Measurements from ENCODE around the gene C1RL.

Gene C1RL

DNA sequence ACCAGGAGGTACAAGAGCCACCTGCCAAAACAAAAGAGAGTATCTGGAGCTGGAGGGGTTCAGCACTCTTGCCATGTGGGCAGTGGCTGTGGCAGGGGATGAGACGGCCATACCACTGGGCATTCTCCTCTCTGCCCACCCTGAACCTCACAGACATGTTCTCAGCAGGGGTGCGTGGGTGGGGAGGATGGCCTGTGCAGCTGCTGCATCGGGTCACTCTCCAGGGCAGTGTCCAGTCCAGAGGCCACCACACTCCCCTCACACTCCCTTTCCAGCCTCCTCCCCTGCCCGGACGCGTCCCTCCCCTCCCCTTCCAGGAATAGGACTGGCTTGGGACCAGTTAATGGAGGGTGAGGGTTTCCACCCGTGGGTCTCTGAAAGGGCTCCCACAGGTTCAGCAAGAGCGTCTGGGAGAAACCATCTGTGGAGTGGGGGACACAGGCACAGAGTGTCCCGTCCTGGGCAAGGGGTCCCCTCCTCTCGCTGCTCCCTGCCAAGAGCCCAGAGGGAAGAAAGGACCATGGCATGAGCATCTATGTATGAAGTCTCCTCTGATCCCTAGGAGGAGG lies 17.3 kb downstream of the C1RL start:
- no peaks in the 10 kb centered on the region for H3K27me3 ChIP-seq (ENCODE audit: low read depth)
- in situ Hi-C loops (cut with MboI; ENCODE audit: low sequenced_read_pairs) = no loop called here

DNA sequence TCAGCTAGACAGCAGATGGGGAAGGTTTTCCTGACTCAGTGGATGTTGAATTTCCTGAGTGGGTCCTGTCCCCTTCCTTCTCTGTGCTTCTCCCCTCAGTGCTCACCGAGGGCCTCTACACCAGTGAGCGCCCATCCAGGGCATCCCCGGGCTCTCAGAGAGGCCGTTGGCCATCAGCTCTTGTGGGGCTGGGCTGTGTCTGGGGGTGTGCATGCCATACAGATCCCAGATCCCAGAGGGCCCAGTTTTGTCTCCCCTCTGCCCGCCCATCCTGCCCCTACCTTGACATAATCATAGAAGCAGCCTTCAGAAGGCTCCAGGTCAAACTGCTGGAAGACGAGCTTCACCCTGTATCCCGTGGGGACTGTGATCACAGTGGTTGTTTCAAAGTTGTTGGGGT lies 17.8 kb downstream of the C1RL start:
- Histone ChIP-seq H3K4me3 (no peak overlapping the region), H3K4me1 (peaks cover 22% of the 10 kb centered on the region), H3K9me3 (no peaks in the 10 kb centered on the region), H3K27me3 (ENCODE audit: low read depth) (no peaks in the 10 kb centered on the region), H3K36me3 (replicated peaks) (no peaks in the 10 kb centered on the region)
- in situ Hi-C loops (cut with MboI; ENCODE audit: low sequenced_read_pairs) = no loop called here
- DNase-seq (ENCODE audit: low spot score in 2 of 2) = no peak

More for the DNA sequence above, 17.3 kb downstream of the C1RL start:
- Histone ChIP-seq H3K36me3 (replicated peaks) (no peaks in the 10 kb centered on the region), H3K9me3 (no peaks in the 10 kb centered on the region), H3K4me1 (peaks cover 22% of the 10 kb centered on the region), H3K4me3 (peak overlapping the region; percentile 21)
- no peak for DNase-seq (ENCODE audit: low spot score in 2 of 2)

DNA sequence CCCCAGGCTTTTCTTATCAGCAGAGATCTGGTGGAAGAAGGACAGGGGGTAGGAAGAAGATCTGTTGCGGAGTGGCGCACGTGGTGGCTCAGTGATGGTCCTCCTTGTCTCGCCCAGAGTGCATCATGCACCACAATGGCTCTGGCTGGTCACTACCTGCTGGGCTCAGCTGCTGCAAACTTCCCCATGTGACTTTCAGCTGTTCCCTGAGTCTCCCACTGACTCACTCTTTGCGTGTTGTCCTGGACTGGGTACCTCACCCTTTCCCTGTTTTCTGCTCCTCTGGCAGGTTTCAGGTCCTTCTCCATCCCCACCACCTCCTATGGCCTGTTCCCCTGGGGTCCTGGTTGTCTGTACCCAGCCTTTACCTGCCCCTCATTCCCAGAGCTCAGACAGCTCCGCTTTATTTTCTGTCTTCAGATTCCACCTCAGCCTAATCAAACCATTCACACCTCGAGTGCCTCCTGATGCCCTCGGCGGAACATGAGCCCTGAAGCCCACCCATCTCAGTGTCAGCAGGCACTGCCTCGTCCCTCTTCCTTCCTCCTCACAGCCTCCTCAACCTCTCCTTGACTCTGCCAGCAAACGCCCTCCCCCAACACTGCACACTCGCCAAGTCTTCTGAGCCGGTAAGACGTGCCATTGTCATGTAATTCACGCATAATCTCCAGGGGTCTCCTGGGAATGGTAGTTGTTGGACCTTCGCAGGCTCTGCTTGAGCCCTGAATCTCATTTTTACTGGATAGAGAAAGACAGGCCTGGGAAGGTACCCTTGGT lies 18.6 kb downstream of the C1RL start:
- in situ Hi-C loops (cut with MboI; ENCODE audit: low sequenced_read_pairs) = no loop called here
- no peaks in the 10 kb centered on the region for H3K27me3 ChIP-seq (ENCODE audit: low read depth)
- H3K4me1 ChIP-seq = peaks cover 22% of the 10 kb centered on the region
- no peaks in the 10 kb centered on the region for H3K36me3 ChIP-seq (replicated peaks)
- H3K9me3 ChIP-seq = no peaks in the 10 kb centered on the region
- H3K4me3 ChIP-seq = no peak overlapping the region
- peak; percentile 93 to 94 for DNase-seq (ENCODE audit: low spot score in 2 of 2)

DNA sequence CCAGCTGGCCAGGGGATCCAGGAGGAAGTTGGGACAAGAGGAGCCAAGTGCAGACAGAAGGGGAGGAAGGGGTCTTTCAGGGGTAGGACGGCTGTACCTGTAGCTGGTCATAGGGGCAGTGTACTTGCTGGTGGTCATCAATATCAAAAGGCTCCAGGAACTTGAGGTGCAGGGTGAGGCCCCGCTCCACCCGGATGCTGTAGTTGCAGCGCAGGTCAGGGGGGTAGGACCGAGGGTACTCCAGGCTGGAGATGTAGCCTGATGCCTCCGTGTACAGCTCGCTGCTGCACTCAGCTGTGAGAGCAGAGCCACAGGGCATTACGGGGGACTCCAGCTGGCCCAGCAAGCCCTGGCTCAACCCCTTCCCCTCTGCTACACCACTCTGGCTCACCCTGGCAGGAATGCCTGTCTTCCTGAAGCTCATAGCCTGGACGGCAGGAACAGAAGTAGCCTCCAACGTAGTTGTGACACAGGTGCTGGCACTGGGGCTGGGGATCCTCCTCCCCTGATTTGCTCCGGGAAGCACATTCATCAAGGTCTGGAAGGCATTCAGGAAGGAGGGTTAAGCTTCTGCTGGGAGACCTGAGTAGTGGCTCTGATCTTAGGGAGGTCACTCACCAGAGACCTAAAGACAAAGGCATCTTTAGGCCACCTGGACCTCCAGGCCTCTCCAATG lies 19.7 kb downstream of the C1RL start:
- no peak for DNase-seq (ENCODE audit: low spot score in 2 of 2)
- Histone ChIP-seq H3K36me3 (replicated peaks) (no peaks in the 10 kb centered on the region), H3K9me3 (no peaks in the 10 kb centered on the region), H3K4me1 (peaks cover 22% of the 10 kb centered on the region), H3K27me3 (ENCODE audit: low read depth) (no peaks in the 10 kb centered on the region), H3K4me3 (no peak overlapping the region)
- in situ Hi-C loops (cut with MboI; ENCODE audit: low sequenced_read_pairs) = no loop called here

DNA sequence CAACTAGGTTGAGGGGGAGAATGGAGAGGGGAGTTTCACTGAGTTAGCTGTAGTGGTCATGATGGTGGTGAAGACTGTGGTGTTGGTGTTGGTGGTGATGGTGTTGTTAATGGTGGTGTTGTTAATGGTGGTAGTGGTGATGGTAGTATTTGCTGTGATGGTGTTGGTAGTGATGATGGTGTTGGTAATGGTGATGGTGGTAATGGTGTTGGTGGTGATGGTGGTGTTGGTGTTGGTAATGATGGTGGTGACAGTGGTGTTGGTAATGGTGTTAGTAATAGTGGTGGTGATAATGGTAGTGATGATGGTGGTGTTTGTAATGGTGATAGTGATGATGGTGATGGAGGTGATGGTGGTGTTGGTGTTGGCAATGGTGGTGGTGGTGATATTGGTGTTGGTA lies 25.9 kb downstream of the C1RL start:
- no peak overlapping the region for H3K4me3 ChIP-seq
- H3K4me1 ChIP-seq = no peaks in the 10 kb centered on the region
- in situ Hi-C loops (cut with MboI; ENCODE audit: low sequenced_read_pairs) = no loop called here
- no peaks in the 10 kb centered on the region for H3K27me3 ChIP-seq (ENCODE audit: low read depth)
- DNase-seq (ENCODE audit: low spot score in 2 of 2) = no peak
- H3K9me3 ChIP-seq = no peaks in the 10 kb centered on the region
- no peaks in the 10 kb centered on the region for H3K36me3 ChIP-seq (replicated peaks)

DNA sequence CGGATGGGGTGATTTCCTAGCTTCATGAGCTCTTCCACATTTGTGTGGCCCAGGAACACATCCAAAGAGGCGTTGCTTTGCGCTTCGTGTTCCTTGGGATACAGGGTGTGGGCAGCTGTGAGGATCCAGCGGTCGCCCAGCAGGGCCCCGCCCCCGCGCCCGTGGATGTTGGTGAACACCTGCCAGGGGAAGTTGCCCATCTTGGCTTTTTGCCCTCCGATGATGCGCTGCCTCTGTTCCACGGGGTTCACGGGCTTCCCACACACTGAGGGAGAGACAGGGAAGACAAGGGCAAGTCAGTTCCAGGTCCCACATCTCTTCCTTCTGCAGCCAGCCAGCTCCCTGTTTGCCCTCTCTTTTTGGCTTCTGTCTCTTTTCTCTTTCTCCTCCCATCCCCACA lies 28.0 kb downstream of the C1RL start:
- in situ Hi-C loops (cut with MboI; ENCODE audit: low sequenced_read_pairs) = no loop called here
- no peak for DNase-seq (ENCODE audit: low spot score in 2 of 2)

DNA sequence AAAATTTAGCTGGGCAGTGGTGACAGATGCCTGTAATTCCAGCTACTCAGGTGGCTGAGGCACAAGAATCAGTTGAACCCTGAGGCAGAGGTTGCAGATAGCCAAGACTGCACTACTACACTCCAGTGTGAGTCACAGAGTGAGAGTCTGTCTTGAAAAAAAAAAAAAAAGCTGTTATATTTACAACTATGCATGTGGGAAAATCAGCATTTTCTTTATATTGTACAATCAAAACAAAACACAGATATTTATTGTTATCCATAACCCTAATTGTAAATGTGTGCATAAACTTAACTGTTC lies 29.2 kb downstream of the C1RL start:
- Histone ChIP-seq H3K27me3 (ENCODE audit: low read depth) (no peaks in the 10 kb centered on the region), H3K9me3 (no peaks in the 10 kb centered on the region), H3K36me3 (replicated peaks) (no peaks in the 10 kb centered on the region), H3K4me1 (no peaks in the 10 kb centered on the region), H3K4me3 (no peak overlapping the region)
- in situ Hi-C loops (cut with MboI; ENCODE audit: low sequenced_read_pairs) = no loop called here
- DNase-seq (ENCODE audit: low spot score in 2 of 2) = no peak

More for the DNA sequence above, 28.0 kb downstream of the C1RL start:
- Histone ChIP-seq H3K9me3 (no peaks in the 10 kb centered on the region), H3K36me3 (replicated peaks) (no peaks in the 10 kb centered on the region), H3K4me1 (no peaks in the 10 kb centered on the region), H3K4me3 (no peak overlapping the region), H3K27me3 (ENCODE audit: low read depth) (no peaks in the 10 kb centered on the region)

DNA sequence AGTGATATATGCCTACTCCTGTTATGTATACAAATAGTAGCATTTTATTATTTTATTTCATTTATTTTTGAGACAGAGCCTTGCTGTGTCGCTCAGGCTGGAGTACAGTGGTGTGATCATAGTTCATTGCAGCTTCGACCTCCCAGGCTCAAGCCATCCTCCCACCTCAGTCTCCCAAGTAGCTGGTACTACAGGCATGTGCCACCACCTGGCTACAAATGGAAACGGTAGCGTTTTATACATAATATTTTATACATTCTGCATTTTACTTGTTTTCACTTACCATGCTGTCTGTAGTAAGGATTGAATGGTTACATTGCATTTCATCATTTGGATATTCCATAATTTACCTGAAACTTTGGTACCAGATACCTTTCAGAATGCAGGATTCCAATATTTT lies 30.9 kb downstream of the C1RL start:
- no peaks in the 10 kb centered on the region; the same call in 1 of the 2 replicates for H3K27me3 ChIP-seq (ENCODE audit: low read depth)
- in situ Hi-C loops (cut with MboI; ENCODE audit: low sequenced_read_pairs) = no loop called here
- no peaks in the 10 kb centered on the region for H3K4me1 ChIP-seq
- no peak for DNase-seq (ENCODE audit: low spot score in 2 of 2)
- H3K9me3 ChIP-seq = no peaks in the 10 kb centered on the region
- H3K4me3 ChIP-seq = no peak overlapping the region
- H3K36me3 ChIP-seq (replicated peaks) = no peaks in the 10 kb centered on the region

DNA sequence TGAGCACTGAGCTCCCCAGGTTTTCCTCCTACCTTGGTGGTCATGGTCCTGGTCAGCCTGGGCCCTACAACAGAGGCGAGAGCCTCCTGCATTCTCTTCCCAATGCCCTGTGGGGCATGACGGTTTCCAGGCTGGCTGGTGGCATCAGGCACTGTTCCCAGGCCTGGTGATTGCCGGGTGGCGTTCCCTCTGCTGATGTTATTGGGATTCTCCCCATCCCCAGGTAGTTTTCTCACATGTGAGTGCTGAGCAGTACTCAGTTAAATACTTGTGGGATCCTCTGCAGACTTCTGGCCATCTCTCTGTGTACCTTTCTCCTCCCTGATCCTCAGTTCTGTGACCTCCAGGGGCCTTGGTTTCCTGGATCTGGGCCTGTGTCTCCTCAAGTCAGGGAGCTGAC lies 32.5 kb downstream of the C1RL start:
- no peaks in the 10 kb centered on the region for H3K9me3 ChIP-seq
- no peak for DNase-seq (ENCODE audit: low spot score in 2 of 2)
- in situ Hi-C loops (cut with MboI; ENCODE audit: low sequenced_read_pairs) = no loop called here

DNA sequence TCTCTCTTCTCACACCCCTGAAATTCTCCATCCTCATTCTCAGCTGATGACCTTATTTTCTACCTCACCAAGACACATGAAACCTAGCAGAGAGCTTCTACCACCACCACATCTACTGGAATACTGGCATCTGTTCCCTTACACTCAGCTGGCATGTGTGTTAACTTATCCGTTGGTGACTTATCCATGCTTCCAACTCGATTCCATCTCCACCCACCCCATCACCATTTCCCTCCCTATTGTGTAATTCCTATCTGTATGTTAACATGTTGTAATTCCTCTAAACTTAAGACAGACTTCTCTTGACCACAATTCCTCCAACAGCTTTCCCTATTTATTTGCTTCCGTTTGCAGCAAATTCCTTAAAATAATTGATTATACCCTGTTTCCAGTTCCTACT lies 33.1 kb downstream of the C1RL start:
- Histone ChIP-seq H3K36me3 (replicated peaks) (no peaks in the 10 kb centered on the region), H3K9me3 (no peaks in the 10 kb centered on the region), H3K4me3 (no peak overlapping the region), H3K27me3 (ENCODE audit: low read depth) (no peaks in the 10 kb centered on the region; the same call in 1 of the 2 replicates), H3K4me1 (no peaks in the 10 kb centered on the region)
- no peak for DNase-seq (ENCODE audit: low spot score in 2 of 2)
- in situ Hi-C loops (cut with MboI; ENCODE audit: low sequenced_read_pairs) = no loop called here

More for the DNA sequence above, 32.5 kb downstream of the C1RL start:
- H3K36me3 ChIP-seq (replicated peaks) = no peaks in the 10 kb centered on the region
- no peaks in the 10 kb centered on the region for H3K4me1 ChIP-seq
- no peaks in the 10 kb centered on the region; the same call in 1 of the 2 replicates for H3K27me3 ChIP-seq (ENCODE audit: low read depth)
- no peak overlapping the region for H3K4me3 ChIP-seq

DNA sequence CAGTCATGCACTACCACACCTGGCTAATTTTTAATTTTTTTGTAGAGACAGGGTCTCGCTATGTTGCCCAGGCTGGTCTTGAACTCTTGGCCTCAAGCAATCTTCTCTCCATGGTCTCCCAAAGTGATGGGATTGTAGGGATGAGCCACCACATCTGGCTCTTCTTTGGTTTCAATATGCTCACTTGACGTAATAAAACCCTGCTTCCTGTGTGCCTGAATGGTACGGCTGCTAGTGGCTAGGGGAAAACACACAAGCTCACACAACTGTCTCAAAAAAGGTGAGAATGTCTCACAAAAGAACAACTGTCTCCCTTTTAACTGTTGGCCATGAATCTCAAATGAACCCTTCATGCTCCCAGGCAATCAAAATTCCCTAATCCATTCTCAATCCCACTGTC lies 33.5 kb downstream of the C1RL start:
- Histone ChIP-seq H3K4me3 (no peak overlapping the region), H3K9me3 (no peaks in the 10 kb centered on the region), H3K36me3 (replicated peaks) (no peaks in the 10 kb centered on the region), H3K27me3 (ENCODE audit: low read depth) (no peaks in the 10 kb centered on the region; the same call in 1 of the 2 replicates), H3K4me1 (no peaks in the 10 kb centered on the region)
- no peak for DNase-seq (ENCODE audit: low spot score in 2 of 2)
- in situ Hi-C loops (cut with MboI; ENCODE audit: low sequenced_read_pairs) = no loop called here

DNA sequence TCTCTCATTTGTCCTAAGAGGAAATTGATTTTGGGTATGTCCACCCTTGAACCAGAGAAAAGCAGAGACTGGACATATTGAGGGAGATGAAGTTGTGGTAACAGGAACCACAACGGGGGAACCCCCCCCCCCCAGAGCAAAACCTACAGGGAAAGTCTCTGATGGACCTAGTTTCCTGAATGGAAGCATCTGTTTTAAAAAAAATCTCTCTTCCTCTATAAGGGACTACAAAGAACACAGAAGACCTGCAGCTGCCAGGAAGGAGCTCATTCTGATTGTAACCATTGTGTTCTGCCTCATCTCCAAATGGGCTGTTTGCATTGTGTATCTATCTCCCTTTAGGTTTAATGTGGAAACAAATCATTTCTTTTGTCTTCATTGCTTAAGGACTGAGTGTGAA lies 35.1 kb downstream of the C1RL start:
- DNase-seq (ENCODE audit: low spot score in 2 of 2) = no peak
- Histone ChIP-seq H3K4me1 (no peaks in the 10 kb centered on the region), H3K9me3 (no peaks in the 10 kb centered on the region), H3K27me3 (ENCODE audit: low read depth) (no peaks in the 10 kb centered on the region; the same call in 1 of the 2 replicates), H3K4me3 (no peak overlapping the region), H3K36me3 (replicated peaks) (no peaks in the 10 kb centered on the region)
- in situ Hi-C loops (cut with MboI; ENCODE audit: low sequenced_read_pairs) = no loop called here

DNA sequence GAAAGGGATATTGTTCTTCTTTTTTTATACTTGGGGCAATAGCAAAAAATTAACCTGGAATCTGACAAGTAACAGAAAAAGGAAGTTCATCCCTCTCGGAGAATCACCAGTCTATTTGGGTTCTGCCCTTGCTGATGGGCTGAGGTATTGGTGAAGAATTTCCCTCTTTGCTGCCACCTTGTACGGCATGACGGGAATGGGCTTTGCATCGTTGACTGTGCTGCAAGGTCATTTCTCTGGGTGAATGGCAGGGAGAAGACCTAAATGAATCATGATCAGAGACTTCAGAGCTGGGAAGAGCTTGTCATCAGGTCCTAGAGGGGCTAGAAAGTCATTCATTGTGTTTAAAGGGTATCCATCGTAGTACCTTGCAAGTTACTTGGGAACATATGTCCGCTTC lies 36.5 kb downstream of the C1RL start:
- in situ Hi-C loops (cut with MboI; ENCODE audit: low sequenced_read_pairs) = no loop called here

DNA sequence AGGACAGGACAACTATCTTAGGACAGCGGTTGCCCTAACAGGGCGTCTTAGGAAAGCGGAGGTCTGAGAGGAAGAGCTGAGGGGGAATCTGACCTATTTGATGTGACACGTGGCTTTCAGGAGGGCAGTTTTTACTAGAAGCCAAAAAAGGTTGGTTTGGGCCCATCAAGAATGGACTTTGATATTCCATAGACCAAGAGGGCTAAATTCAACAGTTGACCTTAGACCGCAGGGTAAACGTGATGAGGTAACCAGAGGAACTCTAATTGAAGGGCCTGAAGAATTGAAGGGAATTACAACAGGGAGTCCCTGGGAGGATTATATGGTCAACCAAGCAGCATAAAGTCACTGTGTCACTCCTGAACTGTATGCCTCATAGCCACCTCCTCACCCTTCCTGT lies 37.0 kb downstream of the C1RL start:
- no peaks in the 10 kb centered on the region for H3K9me3 ChIP-seq
- H3K27me3 ChIP-seq (ENCODE audit: low read depth) = no peaks in the 10 kb centered on the region; the same call in 1 of the 2 replicates
- no peaks in the 10 kb centered on the region for H3K4me1 ChIP-seq
- DNase-seq (ENCODE audit: low spot score in 2 of 2) = no peak
- in situ Hi-C loops (cut with MboI; ENCODE audit: low sequenced_read_pairs) = no loop called here
- H3K4me3 ChIP-seq = no peak overlapping the region
- no peaks in the 10 kb centered on the region for H3K36me3 ChIP-seq (replicated peaks)

More for the DNA sequence above, 36.5 kb downstream of the C1RL start:
- Histone ChIP-seq H3K4me3 (no peak overlapping the region), H3K27me3 (ENCODE audit: low read depth) (no peaks in the 10 kb centered on the region; the same call in 1 of the 2 replicates), H3K9me3 (no peaks in the 10 kb centered on the region), H3K4me1 (no peaks in the 10 kb centered on the region), H3K36me3 (replicated peaks) (no peaks in the 10 kb centered on the region)
- DNase-seq (ENCODE audit: low spot score in 2 of 2) = no peak

All from HAP-1 (cell line).